NCI-H146 treated with DMSO at 0.1 percent for 48 hours (cell line): ENCODE data around the gene SLC38A1.
"Not testable (repeated sequence)": the region's sequence is repeated elsewhere in the genome, so short reads cannot be mapped to it uniquely, and the experiment has no call there.

Experiments used
- DNase-seq: peaks from one replicate; lab custom pipeline; 2025; ENCODE audit not compliant: unreplicated experiment; lab: John Stamatoyannopoulos, UW

The SLC38A1 gene

GRCh38 chr12:46268583-46269428 lies at the start of gene SLC38A1:
Gene SLC38A1 (minus strand): TSS chr12:46269043. CDS start chr12:46239800, 29,243 bp downstream.
- peak; percentile 67 for DNase-seq

- DNase-seq = no peak
Measured at GRCh38 chr12:46318037-46318436, 49.2 kb upstream of the SLC38A1 start.

DNA sequence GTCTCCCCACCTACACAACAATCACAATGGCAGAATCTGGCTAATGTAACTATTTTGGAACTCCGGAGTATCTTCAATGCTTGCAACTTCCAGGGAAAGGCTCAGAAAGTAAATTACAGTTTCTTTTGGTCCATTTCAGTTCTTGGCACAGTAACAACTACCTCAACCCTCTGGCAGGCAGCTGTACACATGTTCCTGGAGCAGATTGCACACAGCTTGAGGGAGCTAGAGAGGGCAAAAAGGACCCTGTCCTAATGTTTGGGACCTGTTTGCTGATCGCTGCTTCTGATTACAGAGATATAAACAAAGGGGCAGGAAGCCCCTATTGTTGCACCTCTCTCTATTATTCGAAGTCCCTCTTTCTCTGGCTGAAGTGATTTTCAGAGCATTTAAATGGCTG lies 35.2 kb upstream of the SLC38A1 start:
- DNase-seq = no peak

- DNase-seq = no peak
Measured at GRCh38 chr12:46303039-46303666, 34.3 kb upstream of the SLC38A1 start.

DNA sequence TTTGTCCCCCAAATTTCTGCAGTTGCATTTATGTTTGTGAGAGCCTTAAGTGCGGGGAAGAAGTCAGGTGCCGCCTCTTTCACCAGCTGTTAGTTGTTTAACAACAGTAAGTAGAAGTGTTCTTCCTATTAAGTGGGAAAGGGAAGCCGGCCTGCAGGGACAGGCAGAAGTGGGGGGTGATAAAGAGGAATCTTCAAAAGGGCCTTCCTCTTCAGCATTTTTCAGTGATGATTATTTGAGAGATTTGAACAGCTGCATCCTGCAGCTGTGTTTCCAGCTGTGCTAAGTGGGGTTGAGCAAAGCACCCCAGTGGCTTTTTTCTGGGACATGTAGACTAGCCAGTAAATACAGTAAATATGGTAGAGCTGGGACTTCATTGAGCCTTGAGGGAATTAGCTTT lies 32.1 kb upstream of the SLC38A1 start:
- peak; percentile 21 for DNase-seq

GRCh38 chr12:46299851-46300250 lies 31.0 kb upstream of the SLC38A1 start:
- no peak for DNase-seq

- no peak for DNase-seq
Measured at GRCh38 chr12:46298261-46298660, 29.4 kb upstream of the SLC38A1 start.

- no peak for DNase-seq
Measured at GRCh38 chr12:46296822-46297221, 28.0 kb upstream of the SLC38A1 start.

DNA sequence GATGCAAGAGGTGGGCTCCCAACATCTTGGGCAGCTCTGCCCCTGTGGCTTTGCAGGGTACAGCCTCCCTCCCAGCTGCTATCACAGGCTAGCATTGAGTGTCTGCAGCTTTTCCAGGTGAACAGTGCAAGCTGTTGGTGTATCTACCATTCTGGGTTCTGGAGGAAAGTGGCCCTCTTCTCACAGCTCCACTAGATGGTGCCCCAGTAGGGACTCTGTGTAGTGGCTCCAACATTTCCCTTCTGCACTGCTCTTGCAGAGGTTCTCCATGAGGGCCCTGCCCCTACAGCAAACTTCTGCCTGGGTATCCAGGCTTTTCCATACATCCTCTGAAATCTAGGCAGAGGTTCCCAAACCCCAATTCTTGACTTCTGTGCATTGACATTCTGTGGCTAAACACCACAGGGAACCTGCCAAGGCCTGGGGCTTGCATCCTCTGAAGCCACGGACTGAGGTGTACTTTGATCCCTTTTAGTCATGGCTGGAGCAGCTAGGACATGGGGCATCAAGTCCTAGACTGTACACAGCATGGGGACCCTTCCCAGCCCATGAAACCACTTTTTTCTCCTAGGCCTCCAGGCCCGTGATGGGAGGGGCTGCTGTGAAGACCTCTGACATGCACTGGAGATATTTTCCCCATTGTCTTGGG lies 24.0 kb upstream of the SLC38A1 start:
- no peak for DNase-seq

DNA sequence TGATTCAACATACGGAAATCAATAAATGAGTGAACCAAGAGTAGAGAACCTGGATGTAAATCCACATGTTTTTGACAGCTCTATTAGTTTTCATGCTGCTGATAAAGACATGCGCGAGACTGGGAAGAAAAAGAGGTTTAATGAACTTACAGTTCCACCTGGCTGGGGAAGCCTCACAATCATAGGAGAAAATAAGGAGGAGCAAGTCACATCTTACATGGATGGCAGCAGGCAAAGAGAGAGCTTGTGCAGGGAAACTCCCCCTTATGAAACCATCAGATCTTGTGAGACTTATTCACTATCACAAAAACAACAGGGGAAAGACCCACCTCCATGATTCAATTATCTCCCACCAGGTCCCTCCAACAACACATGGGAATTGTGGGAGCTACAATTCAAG lies 23.1 kb upstream of the SLC38A1 start:
- DNase-seq = not testable (repeated sequence)

DNA sequence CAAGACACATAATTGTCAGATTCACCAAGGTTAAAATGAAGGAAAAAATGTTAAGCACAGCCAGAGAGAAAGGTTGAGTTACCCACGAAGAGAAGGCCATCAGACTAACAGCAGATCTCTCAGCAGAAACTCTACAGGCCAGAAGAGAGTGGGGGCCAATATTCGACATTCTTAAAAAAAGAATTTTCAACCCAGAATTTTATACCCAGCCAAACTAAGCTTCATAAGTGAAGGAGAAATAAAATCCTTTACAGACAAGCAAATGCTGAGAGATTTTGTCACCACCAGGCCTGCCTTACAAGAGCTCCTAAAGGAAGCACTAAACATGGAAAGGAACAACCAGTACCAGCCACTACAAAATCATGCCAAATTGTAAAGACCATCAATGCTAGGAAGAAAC lies 16.3 kb upstream of the SLC38A1 start:
- not testable (repeated sequence) for DNase-seq

GRCh38 chr12:46282829-46283228 lies 14.0 kb upstream of the SLC38A1 start:
- no peak for DNase-seq

DNA sequence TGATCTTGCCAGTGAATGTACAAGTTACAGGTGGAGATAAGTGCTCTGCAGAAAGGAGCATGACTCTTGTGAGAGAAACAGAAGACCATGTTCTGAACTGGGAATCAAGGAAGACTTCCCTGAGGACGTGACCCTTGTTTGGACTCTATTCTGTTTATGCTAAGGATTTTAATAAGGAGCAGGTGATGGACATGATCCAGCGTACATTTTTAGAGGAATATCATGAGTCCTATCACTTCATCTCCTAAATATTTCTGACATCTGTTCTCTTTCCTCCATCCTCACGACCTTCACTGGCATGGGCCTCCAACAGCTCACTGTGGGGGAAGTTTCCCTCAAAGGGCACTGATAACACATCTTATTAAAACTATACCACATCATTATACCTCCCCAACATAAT lies 7.9 kb upstream of the SLC38A1 start:
- DNase-seq = no peak

DNA sequence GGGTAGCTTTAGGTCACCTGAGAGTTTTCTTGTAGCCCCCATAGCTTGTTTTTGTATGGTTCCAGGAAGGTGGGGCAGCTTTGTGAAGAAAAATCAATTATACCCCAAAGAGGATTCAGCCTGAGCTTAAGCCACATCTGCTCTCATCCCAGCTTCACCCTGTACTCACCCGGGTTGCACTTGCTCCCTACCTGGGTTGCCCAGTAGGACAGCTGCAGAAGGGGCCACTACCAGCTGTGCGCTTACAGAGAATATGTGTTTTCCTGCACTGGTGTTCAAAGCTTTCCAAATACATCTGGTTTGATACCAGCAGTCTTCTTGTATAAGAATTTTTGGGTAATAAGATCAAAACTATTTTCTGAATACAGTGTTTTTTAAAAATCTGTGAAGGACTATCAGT lies 3.0 kb upstream of the SLC38A1 start:
- DNase-seq = no peak

DNA sequence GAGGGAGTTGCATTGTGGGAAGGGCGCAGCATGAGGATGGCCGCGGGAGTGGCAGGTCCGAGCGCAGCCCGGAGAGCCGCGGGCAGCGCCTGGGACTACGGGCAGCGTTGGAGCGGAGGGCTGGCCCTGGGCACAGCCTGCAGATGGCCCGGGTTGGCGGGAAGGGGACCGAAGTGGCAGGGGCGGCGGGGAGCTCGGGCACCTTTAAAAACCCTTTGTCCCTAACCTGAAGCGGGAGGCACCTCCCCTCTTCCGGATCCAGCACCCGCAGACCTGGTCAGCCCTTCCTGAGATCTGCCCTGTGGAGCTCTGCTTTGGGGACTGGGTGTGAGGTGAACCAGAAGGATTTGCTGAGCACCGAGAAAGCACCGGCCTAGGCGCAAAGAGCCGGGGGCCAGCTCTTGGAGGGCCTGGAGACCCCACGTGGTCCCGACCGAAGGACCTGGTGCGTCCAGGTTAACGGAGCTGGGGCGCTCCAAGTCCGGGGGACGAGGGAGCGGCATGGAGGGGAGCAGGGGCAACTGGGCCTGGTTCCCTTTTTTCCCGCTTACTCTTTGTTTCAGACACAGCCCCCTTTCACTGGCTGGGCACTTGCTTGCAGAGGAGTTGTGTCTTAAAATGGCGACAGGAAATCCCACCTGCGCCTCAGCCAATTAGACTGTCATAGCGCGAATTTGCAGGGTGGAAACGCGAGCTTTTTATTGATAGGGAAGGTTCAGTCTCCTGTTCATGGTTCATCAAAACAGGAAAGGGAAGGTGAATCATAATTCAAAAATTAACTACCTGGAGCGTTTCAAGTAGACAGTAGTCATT lies 792 bp upstream of the SLC38A1 start:
- peak; percentile 25 for DNase-seq

DNA sequence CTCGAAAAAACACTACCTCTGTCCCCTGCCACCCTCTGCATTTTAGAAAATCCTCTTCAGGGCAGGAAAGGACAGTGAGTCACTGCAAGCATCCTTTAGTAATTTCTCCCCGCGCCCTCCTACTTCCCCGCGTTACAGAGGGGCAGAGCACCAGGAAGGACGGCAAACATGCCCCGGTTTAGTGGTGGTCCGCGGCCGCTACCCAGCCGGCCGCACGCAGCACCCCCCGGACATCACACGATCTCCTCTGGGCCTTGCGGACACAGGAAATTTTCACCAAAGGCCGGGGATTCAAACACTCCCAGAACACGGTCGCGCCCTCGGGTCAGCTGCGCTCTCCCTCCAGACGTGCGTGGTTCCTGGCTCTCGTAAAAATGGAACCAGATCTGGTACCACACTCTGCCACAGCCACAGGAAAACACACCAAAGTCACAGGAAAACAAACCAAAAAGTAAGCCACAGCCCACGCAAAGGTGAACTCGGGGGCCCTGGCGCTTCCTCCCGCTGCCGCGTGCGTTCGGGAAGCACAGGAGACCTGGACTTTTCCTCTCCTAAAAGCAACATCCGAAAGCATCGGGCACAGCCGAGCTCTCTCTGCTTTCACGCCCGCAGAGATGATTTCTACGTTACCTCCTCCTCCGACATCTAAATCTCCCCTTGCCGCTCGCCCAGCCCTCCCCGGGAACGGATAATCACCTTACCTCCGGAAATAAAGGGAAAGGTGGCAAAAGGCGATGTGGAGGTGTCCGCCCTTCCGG lies 839 bp downstream of the SLC38A1 start:
- DNase-seq = no peak

DNA sequence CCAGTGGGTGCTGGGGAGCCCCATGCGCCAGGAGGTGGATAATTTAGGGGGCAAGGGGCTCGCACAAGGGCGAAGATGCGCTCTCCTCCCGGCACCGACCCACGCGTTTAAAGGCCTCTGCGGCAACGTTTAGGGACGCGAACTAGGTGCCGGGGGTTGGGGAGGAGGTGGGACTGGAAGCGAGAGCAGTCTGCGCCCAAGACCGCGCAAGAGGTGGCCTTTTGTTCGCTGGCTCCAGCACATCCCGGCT lies 1.3 kb downstream of the SLC38A1 start:
- DNase-seq = peak; percentile 56

DNA sequence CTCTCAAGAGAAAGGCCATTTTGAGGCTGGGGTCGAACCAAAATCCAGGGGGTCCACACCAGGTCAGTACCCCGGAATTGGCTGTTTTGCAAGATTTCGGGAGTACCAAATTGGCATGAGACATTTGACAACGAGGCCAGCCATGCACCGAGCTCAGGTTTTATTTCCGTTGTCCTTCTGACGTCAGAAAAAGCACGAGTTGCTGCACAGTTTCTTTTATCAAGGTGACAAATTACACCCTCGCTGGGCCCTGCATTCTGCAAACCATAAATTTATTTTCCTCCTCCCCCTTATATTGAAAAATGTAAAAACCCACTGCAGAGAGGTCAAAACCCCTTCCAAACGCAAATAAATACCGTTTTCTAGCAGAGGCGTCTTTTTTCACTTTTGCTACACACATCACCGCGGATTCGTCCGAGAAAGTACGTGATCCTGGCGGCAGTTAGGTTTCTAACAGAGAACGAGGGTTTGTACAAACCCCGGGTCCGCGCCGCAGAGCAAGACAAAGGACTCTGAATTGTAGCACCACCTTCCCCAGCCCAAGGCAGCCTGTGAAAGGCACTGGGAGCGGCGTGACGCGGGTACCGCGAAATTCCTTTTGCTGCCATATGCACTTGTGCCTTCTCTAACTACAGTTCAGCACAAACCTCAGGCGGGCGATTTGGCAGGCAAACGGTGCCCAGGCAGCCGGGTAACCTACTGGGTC lies 1.8 kb downstream of the SLC38A1 start:
- peak; percentile 59 for DNase-seq

- DNase-seq = peak; percentile 46
Measured at GRCh38 chr12:46266382-46266791, 2.5 kb downstream of the SLC38A1 start.

DNA sequence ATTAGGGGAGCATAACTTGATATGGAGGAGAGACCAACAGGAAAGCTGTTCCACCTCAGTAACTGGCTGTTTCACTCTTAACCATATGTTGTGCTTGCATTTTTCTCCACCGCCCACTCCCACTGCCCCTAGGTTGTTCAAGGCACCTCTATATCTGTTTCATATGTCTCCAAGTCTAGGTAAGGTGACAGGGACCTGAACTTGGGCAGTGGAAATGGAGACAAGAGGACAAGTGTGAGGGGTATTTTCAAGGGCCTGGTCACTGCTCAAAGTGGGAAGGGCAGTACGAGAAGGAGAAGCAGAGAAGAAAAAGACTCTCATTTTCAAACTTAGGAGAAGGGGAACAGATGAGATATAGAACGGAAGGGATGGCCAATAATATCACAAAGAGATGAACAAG lies 3.1 kb downstream of the SLC38A1 start:
- DNase-seq = no peak
